ENCODE measurements around the gene ZNF584. TPM values are rescaled to one million over a fixed set of nuclear protein-coding genes. Genes with fewer than 3 reads are reported as not detected.
A peak's percentile ranks its signal among the peaks of the same experiment; 100 is the strongest.

The ZNF584 gene
- total RNA-seq, 1 donor from 2014 or later: 6.9 TPM

GRCh38 chr19:58385891-58386575 lies 22.4 kb upstream of the ZNF584 start:
- peak overlapping the region; percentile 97 for H3K4me3 Mint-ChIP-seq
- H3K36me3 ChIP-seq: no peaks in the 10 kb centered on the region
- H3F3A ChIP-seq (ENCODE audit: low read depth): peaks cover 31% of the 10 kb centered on the region
- peak overlapping the region; percentile 89 for H3K27ac Mint-ChIP-seq
- peaks cover 49% of the 10 kb centered on the region for H3K79me2 ChIP-seq (ENCODE audit: low read depth)
- H3K27ac ChIP-seq: peak overlapping the region; percentile 90
- no peak for DNase-seq (ENCODE audit: low spot score)
- peak overlapping the region; percentile 77 for H2AFZ ChIP-seq (replicated peaks)
- peak overlapping the region; percentile 79 for H3K9ac ChIP-seq
- peaks cover 10% of the 10 kb centered on the region for H4K20me1 ChIP-seq (ENCODE audit: low read depth)
- no peaks in the 10 kb centered on the region for H3K27me3 ChIP-seq
- H3K9me3 ChIP-seq (ENCODE audit: low read depth): no peaks in the 10 kb centered on the region
- peaks cover 14% of the 10 kb centered on the region for H3K27me3 Mint-ChIP-seq (ENCODE audit: insufficient read depth, low read depth)
- H3K36me3 Mint-ChIP-seq: peaks cover 12% of the 10 kb centered on the region
- peak overlapping the region; percentile 97 for H3K4me2 ChIP-seq
- H3K4me1 ChIP-seq: peaks cover 19% of the 10 kb centered on the region
- H3K4me3 ChIP-seq: peak overlapping the region; percentile 77
- no peaks in the 10 kb centered on the region for H3K9me3 Mint-ChIP-seq
- TF ChIP-seq CTCF (IDR thresholded peaks at IDR 0.05) (no peak), EZH2 (IDR thresholded peaks at IDR 0.05) (no peak), EZH2phosphoT487 (IDR thresholded peaks at IDR 0.05) (no peak)
- peaks cover 35% of the 10 kb centered on the region for H3K4me1 Mint-ChIP-seq

GRCh38 chr19:58386576-58387337 lies 21.7 kb upstream of the ZNF584 start, which contains the start of gene RPS5:
Gene RPS5 (plus strand): TSS chr19:58387269. CDS start chr19:58388138, 869 bp downstream.
- H3K9me3 Mint-ChIP-seq: no peaks in the 10 kb centered on the region
- H3K79me2 ChIP-seq (ENCODE audit: low read depth): peaks cover 56% of the 10 kb centered on the region
- H3K9ac ChIP-seq: peak within 1 kb of the TSS; percentile 79

More at GRCh38 chr19:58386576-58387337, 21.7 kb upstream of the ZNF584 start, which contains the start of gene RPS5:
- Histone ChIP-seq H3K4me3 (peak within 1 kb of the TSS; percentile 77), H2AFZ (replicated peaks) (peak within 1 kb of the TSS; percentile 77), H3K27me3 (no peaks in the 10 kb centered on the region), H4K20me1 (ENCODE audit: low read depth) (peaks cover 10% of the 10 kb centered on the region), H3F3A (ENCODE audit: low read depth) (peaks cover 32% of the 10 kb centered on the region), H3K4me1 (peaks cover 16% of the 10 kb centered on the region), H3K4me2 (peak within 1 kb of the TSS; percentile 97), H3K9me3 (ENCODE audit: low read depth) (no peaks in the 10 kb centered on the region), H3K27ac (peak within 1 kb of the TSS; percentile 90), H3K36me3 (no peaks in the 10 kb centered on the region)
- TF ChIP-seq EZH2phosphoT487 (IDR thresholded peaks at IDR 0.05) (no peak), CTCF (IDR thresholded peaks at IDR 0.05) (no peak), EZH2 (IDR thresholded peaks at IDR 0.05) (no peak)
- H3K27ac Mint-ChIP-seq: peak within 1 kb of the TSS; percentile 99
- peak; percentile 98 for DNase-seq (ENCODE audit: low spot score)
- peaks cover 33% of the 10 kb centered on the region for H3K4me1 Mint-ChIP-seq
- H3K4me3 Mint-ChIP-seq: peak within 1 kb of the TSS; percentile 97
- peaks cover 14% of the 10 kb centered on the region for H3K27me3 Mint-ChIP-seq (ENCODE audit: insufficient read depth, low read depth)
- H3K36me3 Mint-ChIP-seq: peaks cover 13% of the 10 kb centered on the region
